Measurements from ENCODE around the gene CPA2. TPM values are rescaled to one million over a fixed set of nuclear protein-coding genes. Genes with fewer than 3 reads are reported as not detected.
A peak's percentile ranks its signal among the peaks of the same experiment; 100 is the strongest.
"Not testable (repeated sequence)": the region's sequence is repeated elsewhere in the genome, so short reads cannot be mapped to it uniquely, and the experiment has no call there.

Gene CPA2
- total RNA-seq, result 1 to 10 TPM; 1.1 to 1.7 TPM
- long read RNA-seq, partial matches to known transcripts, result 0 of 1 reads
- long read RNA-seq, other reads (novel, unspliced or antisense), result 0 of 1 reads

GRCh38 chr7:130266258-130266960 is at the start of gene CPA2:
Gene CPA2, plus strand, starts transcription at chr7:130266863. Its CDS starts 19 bp downstream, at chr7:130266882.
- intact Hi-C loops (cut with DNase I, micrococcal nuclease), result no loop called here
- ATAC-seq, result peak; percentile 98
- DNase-seq, result no peak

- no peak for ATAC-seq
- no peak for DNase-seq
- intact Hi-C loops (cut with DNase I, micrococcal nuclease), result no loop called here
Observed at GRCh38 chr7:130218806-130219620, 47.6 kb upstream of the CPA2 start.

- intact Hi-C loops (cut with DNase I, micrococcal nuclease), result no loop called here
- no peak for ATAC-seq
- DNase-seq, result no peak
Observed at GRCh38 chr7:130219871-130220270, 46.8 kb upstream of the CPA2 start.

GRCh38 chr7:130221746-130222145 is 44.9 kb upstream of the CPA2 start:
- ATAC-seq (no peak), DNase-seq (no peak)
- intact Hi-C loops (cut with DNase I, micrococcal nuclease), result no loop called here

GRCh38 chr7:130223646-130224045 is 43.0 kb upstream of the CPA2 start:
- intact Hi-C loops (cut with DNase I, micrococcal nuclease), result no loop called here
- DNase-seq, result no peak
- ATAC-seq, result no peak

- no peak for DNase-seq
- peak; percentile 93 for ATAC-seq
- intact Hi-C loops (cut with DNase I, micrococcal nuclease), result no loop called here
Observed at GRCh38 chr7:130224210-130224609, 42.5 kb upstream of the CPA2 start.

- peak; percentile 25 for ATAC-seq
- intact Hi-C loops (cut with DNase I, micrococcal nuclease), result not testable (repeated sequence)
Observed at GRCh38 chr7:130224923-130225322, 41.7 kb upstream of the CPA2 start.

GRCh38 chr7:130226333-130226732 is 40.3 kb upstream of the CPA2 start:
- DNase-seq, result no peak
- ATAC-seq, result no peak
- intact Hi-C loops (cut with DNase I, micrococcal nuclease), result no loop called here

More at GRCh38 chr7:130224923-130225322, 41.7 kb upstream of the CPA2 start:
- not testable (repeated sequence) for DNase-seq

GRCh38 chr7:130227883-130228575 is 38.6 kb upstream of the CPA2 start:
- ATAC-seq (no peak), DNase-seq (no peak)
- intact Hi-C loops (cut with DNase I, micrococcal nuclease), result no loop called here

GRCh38 chr7:130228840-130229502 is 37.7 kb upstream of the CPA2 start:
- ATAC-seq, result no peak
- intact Hi-C loops (cut with DNase I, micrococcal nuclease), result no loop called here

GRCh38 chr7:130229981-130230380 is 36.7 kb upstream of the CPA2 start:
- DNase-seq; intact Hi-C loops (cut with DNase I, micrococcal nuclease); ATAC-seq: not testable (repeated sequence)

More at GRCh38 chr7:130228840-130229502, 37.7 kb upstream of the CPA2 start:
- no peak for DNase-seq

- ATAC-seq (no peak), DNase-seq (no peak)
- intact Hi-C loops (cut with DNase I, micrococcal nuclease), result no loop called here
Observed at GRCh38 chr7:130231792-130232191, 34.9 kb upstream of the CPA2 start.

GRCh38 chr7:130232209-130232608 is 34.5 kb upstream of the CPA2 start:
- DNase-seq, result no peak
- ATAC-seq, result peak; percentile 70
- intact Hi-C loops (cut with DNase I, micrococcal nuclease), result no loop called here

- DNase-seq (no peak), ATAC-seq (peak; percentile 44)
- intact Hi-C loops (cut with DNase I, micrococcal nuclease), result no loop called here
Observed at GRCh38 chr7:130234078-130234477, 32.6 kb upstream of the CPA2 start.

GRCh38 chr7:130236361-130236760 is 30.3 kb upstream of the CPA2 start:
- DNase-seq; ATAC-seq; intact Hi-C loops (cut with DNase I, micrococcal nuclease): not testable (repeated sequence)

GRCh38 chr7:130240240-130240639 is 26.4 kb upstream of the CPA2 start:
- no peak for DNase-seq
- intact Hi-C loops (cut with DNase I, micrococcal nuclease), result no loop called here
- no peak for ATAC-seq

GRCh38 chr7:130242198-130243014 is 24.3 kb upstream of the CPA2 start:
- ATAC-seq, result peak; percentile 86
- peak in 1 of 2 donors; percentile 66 for DNase-seq
- intact Hi-C loops (cut with DNase I, micrococcal nuclease), result no loop called here

- ATAC-seq; DNase-seq; intact Hi-C loops (cut with DNase I, micrococcal nuclease): not testable (repeated sequence)
Observed at GRCh38 chr7:130243486-130243885, 23.2 kb upstream of the CPA2 start.
